ENCODE results near the gene TSPAN9.
A peak's percentile ranks its signal among the peaks of the same experiment; 100 is the strongest.

TSPAN9 gene

GRCh38 chr12:3076730-3077571, at the start of gene TSPAN9:
Gene TSPAN9 (plus strand): TSS chr12:3077379. CDS start chr12:3201194, 123,815 bp downstream.
- DNase-seq = peak; percentile 40 to 71

GRCh38 chr12:3028108-3028507, 49.1 kb upstream of the TSPAN9 start:
- no peak for DNase-seq

GRCh38 chr12:3030821-3031429, 46.3 kb upstream of the TSPAN9 start:
- DNase-seq = no peak

GRCh38 chr12:3032161-3032560, 45.0 kb upstream of the TSPAN9 start:
- DNase-seq = no peak

- no peak for DNase-seq
Observed at GRCh38 chr12:3032770-3033538, 44.2 kb upstream of the TSPAN9 start.

- no peak for DNase-seq
Observed at GRCh38 chr12:3033539-3033867, 43.7 kb upstream of the TSPAN9 start.

GRCh38 chr12:3034067-3034750, 43.0 kb upstream of the TSPAN9 start:
- no peak for DNase-seq

- no peak for DNase-seq
Observed at GRCh38 chr12:3035171-3035570, 42.0 kb upstream of the TSPAN9 start.

- no peak for DNase-seq
Observed at GRCh38 chr12:3035815-3036702, 41.1 kb upstream of the TSPAN9 start.

GRCh38 chr12:3036901-3037600, 40.1 kb upstream of the TSPAN9 start:
- no peak for DNase-seq

- DNase-seq = no peak
Observed at GRCh38 chr12:3038166-3038565, 39.0 kb upstream of the TSPAN9 start.

GRCh38 chr12:3038926-3039510, 38.2 kb upstream of the TSPAN9 start:
- DNase-seq = no peak

GRCh38 chr12:3040026-3040656, 37.0 kb upstream of the TSPAN9 start:
- no peak for DNase-seq

- no peak for DNase-seq
Observed at GRCh38 chr12:3040663-3041544, 36.3 kb upstream of the TSPAN9 start.

GRCh38 chr12:3041558-3042164, 35.5 kb upstream of the TSPAN9 start:
- peak; percentile 61 to 75 for DNase-seq

GRCh38 chr12:3042394-3042793, 34.8 kb upstream of the TSPAN9 start:
- DNase-seq = no peak

GRCh38 chr12:3042826-3043225, 34.4 kb upstream of the TSPAN9 start:
- DNase-seq = no peak

GRCh38 chr12:3043406-3043805, 33.8 kb upstream of the TSPAN9 start:
- DNase-seq = no peak

GRCh38 chr12:3044141-3044630, 33.0 kb upstream of the TSPAN9 start:
- DNase-seq = no peak
